Effector memory CD4-positive, alpha-beta T cell (primary cell): Measurements from ENCODE around the gene SCYGR2.
"Not testable (repeated sequence)": the region's sequence is repeated elsewhere in the genome, so short reads cannot be mapped to it uniquely, and the experiment has no call there.

ENCODE experiments used
- DNase-seq, 3 donors: peaks; one replicate each; pipeline ENCODE4 v3.0.0-alpha.2; 2020
- H3K27ac ChIP-seq: 2 replicates; pipeline ENCODE4 v1.7.0; 2013; ENCODE audit warnings: mild to moderate bottlenecking, low read length, moderate library complexity; ENCODE audit not compliant: insufficient read depth, poor library complexity, severe bottlenecking
- H3K27me3 ChIP-seq: replicated peaks from 2 replicates; pipeline ENCODE4 v1.7.0; 2013; ENCODE audit warnings: mild to moderate bottlenecking, low read length; ENCODE audit not compliant: insufficient read depth, control insufficient read depth, poor library complexity, severe bottlenecking
- H3K36me3 ChIP-seq: 2 replicates; pipeline ENCODE4 v1.7.0; 2013; ENCODE audit warnings: mild to moderate bottlenecking, low read length, moderate library complexity; ENCODE audit not compliant: control insufficient read depth, insufficient read depth
- H3K4me1 ChIP-seq: 2 replicates; pipeline ENCODE4 v1.7.0; 2013; ENCODE audit warnings: low read length, mild to moderate bottlenecking; ENCODE audit not compliant: control insufficient read depth, insufficient read depth, poor library complexity, severe bottlenecking
- H3K4me3 ChIP-seq: 2 replicates; pipeline ENCODE4 v1.7.0; 2013; ENCODE audit warnings: low read length, low read depth, mild to moderate bottlenecking; ENCODE audit not compliant: insufficient read depth, poor library complexity, severe bottlenecking
- H3K9me3 ChIP-seq: 2 replicates; pipeline ENCODE4 v1.7.0; 2013; ENCODE audit warnings: mild to moderate bottlenecking, low read length, moderate library complexity; ENCODE audit not compliant: control insufficient read depth
- total RNA-seq, 3 donors: gene quantifications; one replicate each; lab custom pipeline; 2026; lab: John Stamatoyannopoulos, UW

Gene SCYGR2, protein sequence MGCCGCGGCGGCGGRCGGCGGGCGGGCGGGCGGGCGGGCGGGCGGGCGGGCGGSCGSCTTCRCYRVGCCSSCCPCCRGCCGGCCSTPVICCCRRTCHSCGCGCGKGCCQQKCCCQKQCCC
- 0 reads per million in 3 donors for total RNA-seq

DNA sequence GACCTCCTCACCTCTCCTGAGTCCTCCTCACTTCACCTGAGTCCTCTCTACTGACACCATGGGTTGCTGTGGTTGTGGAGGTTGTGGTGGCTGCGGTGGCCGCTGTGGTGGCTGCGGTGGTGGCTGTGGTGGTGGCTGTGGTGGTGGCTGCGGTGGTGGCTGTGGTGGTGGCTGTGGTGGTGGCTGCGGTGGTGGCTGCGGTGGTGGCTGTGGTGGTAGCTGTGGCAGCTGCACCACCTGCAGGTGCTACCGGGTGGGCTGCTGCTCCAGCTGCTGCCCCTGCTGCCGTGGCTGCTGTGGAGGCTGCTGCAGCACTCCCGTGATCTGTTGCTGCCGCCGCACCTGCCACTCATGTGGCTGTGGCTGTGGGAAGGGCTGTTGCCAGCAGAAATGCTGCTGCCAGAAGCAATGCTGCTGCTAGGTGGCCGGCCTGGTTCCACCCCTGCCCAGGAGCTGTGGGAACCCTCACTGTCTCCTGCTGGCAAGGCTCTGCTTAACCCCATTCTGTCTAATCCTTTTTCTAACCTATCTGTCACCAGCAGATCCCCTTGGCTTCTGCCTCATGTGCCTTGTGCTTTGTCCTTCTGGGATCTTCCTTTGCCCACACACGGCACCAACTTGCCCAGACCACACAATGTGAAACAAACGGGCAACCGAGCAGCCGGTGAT is at the start of gene SCYGR2:
Gene SCYGR2, plus strand, starts transcription at position 59 of the 669 bp plus-strand sequence. Its CDS starts 0 bp downstream, at position 59.
- H3K9me3 ChIP-seq, H3K4me3 ChIP-seq, DNase-seq, H3K27ac ChIP-seq, H3K4me1 ChIP-seq, H3K36me3 ChIP-seq, H3K27me3 ChIP-seq: not testable (repeated sequence)

DNA sequence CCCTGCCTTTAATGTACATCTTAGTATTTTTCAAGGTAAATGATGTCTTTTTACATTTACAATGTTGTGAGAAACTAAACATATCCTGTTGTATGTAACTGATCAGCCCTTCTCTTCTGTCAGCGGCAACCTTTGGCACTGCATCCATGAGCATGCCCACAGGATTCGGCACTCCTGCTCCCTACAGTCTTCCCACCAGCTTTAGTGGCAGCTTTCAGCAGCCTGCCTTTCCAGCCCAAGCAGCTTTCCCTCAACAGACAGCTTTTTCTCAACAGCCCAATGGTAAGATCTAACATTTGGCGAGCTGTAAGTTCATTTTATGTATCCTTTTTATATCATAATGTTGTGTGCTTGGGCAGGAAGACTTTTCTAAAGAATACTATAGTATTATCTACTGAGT is 46.9 kb upstream of the SCYGR2 start:
- DNase-seq, result no peak
- H3K9me3 ChIP-seq, result no peaks in the 10 kb centered on the region
- H3K27ac ChIP-seq, result no peak overlapping the region
- peaks cover 9% of the 10 kb centered on the region for H3K36me3 ChIP-seq
- no peak overlapping the region for H3K4me3 ChIP-seq
- H3K4me1 ChIP-seq, result no peaks in the 10 kb centered on the region
- H3K27me3 ChIP-seq, result no peaks in the 10 kb centered on the region

DNA sequence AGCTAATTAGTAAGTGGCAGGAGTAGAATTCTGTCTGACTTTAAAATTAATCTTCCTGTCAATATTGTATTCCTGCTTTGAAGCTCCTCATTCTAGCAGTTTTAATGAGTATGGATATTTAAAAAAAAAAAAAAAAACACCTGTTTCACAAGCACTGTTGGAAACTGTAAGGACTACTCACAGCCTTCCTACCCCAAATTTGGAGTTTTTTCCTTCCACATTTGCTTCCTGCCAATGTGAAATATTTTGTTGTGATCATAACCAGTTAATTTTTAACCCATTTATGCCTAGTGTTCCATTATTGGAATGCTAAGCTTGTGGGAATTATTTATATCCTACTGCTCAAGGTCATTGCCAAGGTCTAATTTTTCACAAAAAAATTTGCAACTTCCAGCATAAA is 36.1 kb upstream of the SCYGR2 start:
- H3K27me3 ChIP-seq, result no peaks in the 10 kb centered on the region
- H3K4me1 ChIP-seq, result no peaks in the 10 kb centered on the region
- no peaks in the 10 kb centered on the region for H3K36me3 ChIP-seq
- no peak overlapping the region for H3K4me3 ChIP-seq
- no peak for DNase-seq
- H3K27ac ChIP-seq, result no peak overlapping the region
- H3K9me3 ChIP-seq, result no peaks in the 10 kb centered on the region

DNA sequence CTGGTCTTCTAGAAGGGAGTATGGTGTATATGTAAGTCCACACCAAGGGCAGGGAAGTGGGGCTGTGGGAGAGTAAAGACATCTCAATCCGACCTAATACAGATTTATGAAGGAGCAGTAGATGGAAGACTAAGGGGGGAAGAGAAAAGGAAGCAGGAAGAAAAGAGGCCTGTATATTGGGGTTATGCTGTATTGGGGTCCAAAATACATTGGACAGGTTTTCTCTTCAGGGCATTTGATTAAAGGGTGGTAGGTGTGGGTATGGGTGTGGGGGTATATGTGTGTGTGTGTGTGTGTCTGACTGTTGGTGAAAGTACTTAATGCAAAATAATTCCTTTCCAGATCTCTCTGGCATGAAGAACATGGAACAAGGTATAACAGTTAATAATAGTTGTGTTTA is 33.6 kb upstream of the SCYGR2 start:
- Histone ChIP-seq H3K27ac (no peak overlapping the region), H3K27me3 (no peaks in the 10 kb centered on the region), H3K36me3 (no peaks in the 10 kb centered on the region), H3K4me3 (no peak overlapping the region), H3K9me3 (no peaks in the 10 kb centered on the region), H3K4me1 (no peaks in the 10 kb centered on the region)
- DNase-seq, result no peak

DNA sequence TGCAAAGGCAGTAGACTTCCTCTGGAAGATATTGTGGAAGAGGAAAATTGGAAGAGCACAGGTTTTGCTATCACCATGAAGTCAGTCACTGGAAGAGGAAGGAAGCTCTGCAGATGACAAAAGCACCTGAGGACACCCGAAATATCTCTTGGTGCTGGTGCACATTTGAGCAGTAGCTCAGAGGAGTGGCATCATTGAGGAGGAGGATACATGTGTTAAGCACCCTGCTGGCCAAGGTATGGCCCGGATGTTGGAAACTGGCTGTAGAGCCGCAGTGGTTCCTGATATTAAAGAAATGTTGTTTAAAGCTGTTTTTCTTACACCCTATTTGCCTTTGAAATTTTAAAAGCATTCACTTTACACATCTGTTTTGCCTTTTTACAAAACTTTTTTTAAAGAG is 32.7 kb upstream of the SCYGR2 start:
- no peaks in the 10 kb centered on the region for H3K27me3 ChIP-seq
- no peaks in the 10 kb centered on the region for H3K9me3 ChIP-seq
- no peaks in the 10 kb centered on the region for H3K4me1 ChIP-seq
- H3K27ac ChIP-seq, result no peak overlapping the region
- H3K36me3 ChIP-seq, result no peaks in the 10 kb centered on the region
- no peak overlapping the region for H3K4me3 ChIP-seq
- DNase-seq, result no peak

DNA sequence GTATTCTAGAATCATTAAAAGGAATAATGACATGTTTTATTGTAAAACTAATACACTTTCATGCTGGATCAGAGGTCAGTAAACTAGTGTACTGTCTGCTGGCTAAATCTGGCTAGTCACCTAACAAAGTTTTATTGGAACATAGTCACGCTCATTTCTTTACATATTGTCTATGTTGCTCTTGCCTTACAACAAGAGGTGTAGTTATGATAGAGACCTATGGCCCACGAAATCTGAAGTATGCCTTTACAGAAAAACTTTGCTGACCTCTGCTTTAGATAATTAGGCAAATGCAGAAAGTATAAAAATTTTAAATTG is 29.9 kb upstream of the SCYGR2 start:
- no peaks in the 10 kb centered on the region for H3K27me3 ChIP-seq
- no peak overlapping the region for H3K4me3 ChIP-seq

DNA sequence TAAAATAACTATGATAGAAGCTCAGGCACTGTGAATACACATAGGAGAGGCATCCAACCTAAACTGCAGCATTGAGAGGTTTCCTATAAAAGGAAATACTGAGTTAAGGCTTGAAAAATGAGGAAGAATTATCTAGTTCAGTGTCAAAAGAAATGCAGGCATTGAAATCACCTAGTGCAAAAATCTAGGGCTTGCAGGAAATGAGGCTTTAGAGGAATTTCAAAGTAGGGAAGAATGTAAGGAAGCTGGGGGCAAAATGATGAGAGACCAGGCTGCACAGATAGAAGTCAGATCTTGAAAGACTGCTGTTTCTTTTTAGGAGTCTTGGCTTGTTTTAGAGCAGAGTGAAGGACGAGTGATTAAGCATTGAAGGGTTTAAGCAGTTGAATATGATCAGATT is 28.1 kb upstream of the SCYGR2 start:
- no peaks in the 10 kb centered on the region for H3K27me3 ChIP-seq
- H3K36me3 ChIP-seq, result no peaks in the 10 kb centered on the region
- no peak overlapping the region for H3K27ac ChIP-seq
- H3K9me3 ChIP-seq, result no peaks in the 10 kb centered on the region
- no peak overlapping the region for H3K4me3 ChIP-seq
- no peaks in the 10 kb centered on the region for H3K4me1 ChIP-seq
- DNase-seq, result no peak

More for the DNA sequence above, 29.9 kb upstream of the SCYGR2 start:
- no peak overlapping the region for H3K27ac ChIP-seq
- no peak for DNase-seq
- H3K4me1 ChIP-seq, result no peaks in the 10 kb centered on the region
- no peaks in the 10 kb centered on the region for H3K36me3 ChIP-seq
- H3K9me3 ChIP-seq, result no peaks in the 10 kb centered on the region

DNA sequence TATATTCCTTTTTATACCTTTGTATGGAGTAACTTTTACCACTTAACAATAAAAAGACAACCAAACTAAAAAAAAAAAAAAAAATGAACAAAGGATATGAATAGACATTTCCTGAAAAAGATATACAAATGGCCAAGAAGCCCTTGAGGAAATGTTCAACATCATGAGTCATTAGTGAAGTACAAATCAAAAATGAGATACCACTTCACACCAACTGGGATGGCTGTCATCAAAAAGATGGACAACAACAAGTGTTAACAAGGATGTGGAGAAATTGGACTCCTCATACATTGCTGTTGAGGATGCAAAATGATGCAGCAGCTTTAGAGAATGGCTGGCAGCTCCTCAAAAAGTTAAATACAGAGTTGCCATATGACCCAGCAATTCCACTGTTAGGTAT is 22.6 kb upstream of the SCYGR2 start:
- no peak overlapping the region for H3K27ac ChIP-seq
- DNase-seq, result no peak
- H3K27me3 ChIP-seq, result no peaks in the 10 kb centered on the region
- no peaks in the 10 kb centered on the region for H3K4me1 ChIP-seq
- H3K9me3 ChIP-seq, result no peaks in the 10 kb centered on the region
- no peak overlapping the region for H3K4me3 ChIP-seq
- H3K36me3 ChIP-seq, result no peaks in the 10 kb centered on the region

DNA sequence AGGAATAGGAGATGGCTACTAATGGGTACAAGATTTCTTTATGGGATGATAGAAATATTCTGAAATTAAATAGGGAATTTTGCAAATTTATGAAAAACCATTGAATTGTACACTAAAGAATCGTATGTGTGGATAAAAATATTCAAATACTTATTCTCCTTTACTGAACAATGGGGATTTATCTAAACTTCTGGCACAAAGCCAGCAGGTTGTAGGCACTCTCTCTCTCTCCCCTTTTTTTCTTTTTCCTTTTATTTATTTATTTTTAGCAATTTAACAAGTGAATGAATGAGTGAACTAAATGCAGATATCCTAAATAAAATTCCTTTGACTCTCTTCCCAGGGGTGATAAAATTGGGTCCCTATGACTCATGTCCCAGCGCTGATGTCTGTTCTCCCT is 21.9 kb upstream of the SCYGR2 start:
- no peak for DNase-seq
- H3K9me3 ChIP-seq, result no peaks in the 10 kb centered on the region

DNA sequence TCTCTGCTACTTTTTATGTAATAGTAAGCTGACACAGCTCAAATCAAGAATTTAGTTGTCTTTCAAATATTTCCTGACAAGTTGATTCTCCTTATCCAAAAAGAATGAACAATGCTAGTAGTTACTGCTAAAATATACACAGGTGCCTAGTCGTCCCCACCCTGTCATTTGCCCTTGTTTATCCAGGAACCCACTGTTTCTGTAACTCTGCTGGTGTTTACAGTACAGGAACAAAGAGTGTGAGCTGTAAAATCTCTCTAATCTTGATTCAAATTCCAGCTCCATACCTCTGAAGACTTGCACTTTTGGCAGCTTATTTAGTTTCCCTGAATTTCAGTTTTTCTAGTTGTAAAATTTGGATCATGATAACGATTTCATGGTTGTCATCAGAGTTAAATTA is 21.1 kb upstream of the SCYGR2 start:
- H3K27me3 ChIP-seq, result no peaks in the 10 kb centered on the region
- peaks cover under 1% of the 10 kb centered on the region for H3K9me3 ChIP-seq
- no peak overlapping the region for H3K4me3 ChIP-seq
- no peaks in the 10 kb centered on the region for H3K4me1 ChIP-seq
- H3K27ac ChIP-seq, result no peak overlapping the region
- H3K36me3 ChIP-seq, result no peaks in the 10 kb centered on the region
- DNase-seq, result no peak

More for the DNA sequence above, 21.9 kb upstream of the SCYGR2 start:
- no peak overlapping the region for H3K27ac ChIP-seq
- H3K4me3 ChIP-seq, result no peak overlapping the region
- H3K4me1 ChIP-seq, result no peaks in the 10 kb centered on the region
- H3K27me3 ChIP-seq, result no peaks in the 10 kb centered on the region
- no peaks in the 10 kb centered on the region for H3K36me3 ChIP-seq
